ENCODE data around the gene ZNF652. TPM values are rescaled to one million over a fixed set of nuclear protein-coding genes. Genes with fewer than 3 reads are reported as not detected.

ZNF652 gene
- polyA plus RNA-seq, 1 donor (not counting 4 experiments of a cell fraction or from before 2014, with no cell fraction given), result 8.9 TPM

GRCh38 chr17:49260011-49260816 is 101.8 kb downstream of the ZNF652 start:
- Histone ChIP-seq H3K4me3 (ENCODE audit: control insufficient read depth in 2 of 3, extremely low read depth in 1 of 3, insufficient read depth in 2 of 3, low read depth in 1 of 3, low read length in 3 of 3) (peak overlapping the region; percentile 27 to 72 (median 57)), H3K4me1 (ENCODE audit: control insufficient read depth, extremely low read depth, insufficient read depth, low read length) (peaks cover 5% of the 10 kb centered on the region), H3K36me3 (ENCODE audit: control insufficient read depth in 2 of 2, extremely low read depth in 1 of 2, insufficient read depth in 2 of 2, low read length in 2 of 2) (no peaks in the 10 kb centered on the region), H3K9ac (ENCODE audit: control insufficient read depth, extremely low read depth, insufficient read depth, low read length) (peak overlapping the region; percentile 62), H3K9me3 (ENCODE audit: control insufficient read depth, low read depth, low read length) (no peaks in the 10 kb centered on the region), H3K27me3 (ENCODE audit: control insufficient read depth, extremely low read depth, insufficient read depth, low read length) (no peaks in the 10 kb centered on the region), H4K20me1 (ENCODE audit: control insufficient read depth, extremely low read depth, insufficient read depth, low read length) (no peaks in the 10 kb centered on the region), H2AFZ (ENCODE audit: control insufficient read depth, low read length) (peak overlapping the region; percentile 87), H3K4me2 (ENCODE audit: control insufficient read depth, extremely low read depth, insufficient read depth, low read depth, low read length) (peak overlapping the region; percentile 80), H3K79me2 (ENCODE audit: control insufficient read depth, insufficient read depth, low read length) (no peaks in the 10 kb centered on the region), H3K9me1 (ENCODE audit: control insufficient read depth, extremely low read depth, insufficient read depth, low read length) (no peaks in the 10 kb centered on the region), H3K27ac (ENCODE audit: control insufficient read depth, insufficient read depth, low read length) (peak overlapping the region; percentile 8)
- DNase-seq (ENCODE audit: low read depth, low spot score) (no peak), FAIRE-seq (no peak)
- dilution Hi-C loops (cut with MboI; ENCODE audit: extremely low pct_ligation_motif_present, low sequenced_read_pairs), result no loop called here
- TF ChIP-seq EZH2 (IDR thresholded peaks at IDR 0.05; ENCODE audit: low read length) (no peak), CTCF (optimal IDR thresholded peaks at IDR 0.05 in 1 of 3, IDR thresholded peaks at IDR 0.05 in 1 of 3, conservative IDR thresholded peaks at IDR 0.05 in 1 of 3; ENCODE audit: extremely low read depth in 1 of 3, insufficient read depth in 2 of 3, low read length in 3 of 3) (no peak)

GRCh38 chr17:49259663-49260010 is 102.4 kb downstream of the ZNF652 start:
- dilution Hi-C loops (cut with MboI; ENCODE audit: extremely low pct_ligation_motif_present, low sequenced_read_pairs), result no loop called here
- H2AFZ ChIP-seq (ENCODE audit: control insufficient read depth, low read length), result peak overlapping the region; percentile 87

More at GRCh38 chr17:49259663-49260010, 102.4 kb downstream of the ZNF652 start:
- Histone ChIP-seq H3K9me1 (ENCODE audit: control insufficient read depth, extremely low read depth, insufficient read depth, low read length) (no peaks in the 10 kb centered on the region), H3K36me3 (ENCODE audit: control insufficient read depth in 2 of 2, extremely low read depth in 1 of 2, insufficient read depth in 2 of 2, low read length in 2 of 2) (no peaks in the 10 kb centered on the region), H3K9ac (ENCODE audit: control insufficient read depth, extremely low read depth, insufficient read depth, low read length) (peak overlapping the region; percentile 62), H3K4me1 (ENCODE audit: control insufficient read depth, extremely low read depth, insufficient read depth, low read length) (peaks cover 5% of the 10 kb centered on the region), H3K9me3 (ENCODE audit: control insufficient read depth, low read depth, low read length) (no peaks in the 10 kb centered on the region), H4K20me1 (ENCODE audit: control insufficient read depth, extremely low read depth, insufficient read depth, low read length) (no peaks in the 10 kb centered on the region), H3K27me3 (ENCODE audit: control insufficient read depth, extremely low read depth, insufficient read depth, low read length) (no peaks in the 10 kb centered on the region), H3K27ac (ENCODE audit: control insufficient read depth, insufficient read depth, low read length) (peak overlapping the region; percentile 4), H3K4me3 (ENCODE audit: control insufficient read depth in 2 of 3, extremely low read depth in 1 of 3, insufficient read depth in 2 of 3, low read depth in 1 of 3, low read length in 3 of 3) (peak overlapping the region; percentile 27 to 72 (median 57)), H3K4me2 (ENCODE audit: control insufficient read depth, extremely low read depth, insufficient read depth, low read depth, low read length) (peak overlapping the region; percentile 80), H3K79me2 (ENCODE audit: control insufficient read depth, insufficient read depth, low read length) (no peaks in the 10 kb centered on the region)
- DNase-seq (ENCODE audit: low read depth, low spot score) (no peak), FAIRE-seq (no peak)
- TF ChIP-seq CTCF (optimal IDR thresholded peaks at IDR 0.05 in 1 of 3, IDR thresholded peaks at IDR 0.05 in 1 of 3, conservative IDR thresholded peaks at IDR 0.05 in 1 of 3; ENCODE audit: extremely low read depth in 1 of 3, insufficient read depth in 2 of 3, low read length in 3 of 3) (no peak), EZH2 (IDR thresholded peaks at IDR 0.05; ENCODE audit: low read length) (no peak)
